ENCODE measurements around the gene TOMM70. TPM values are rescaled to one million over a fixed set of nuclear protein-coding genes. Genes with fewer than 3 reads are reported as not detected.
A peak's percentile ranks its signal among the peaks of the same experiment; 100 is the strongest.

Gene TOMM70
- total and polyA plus RNA-seq, 2 of the 13 experiments (the other 11 are each of a cell fraction or from before 2014, with no cell fraction given) = 27.0 to 77.2 TPM

DNA sequence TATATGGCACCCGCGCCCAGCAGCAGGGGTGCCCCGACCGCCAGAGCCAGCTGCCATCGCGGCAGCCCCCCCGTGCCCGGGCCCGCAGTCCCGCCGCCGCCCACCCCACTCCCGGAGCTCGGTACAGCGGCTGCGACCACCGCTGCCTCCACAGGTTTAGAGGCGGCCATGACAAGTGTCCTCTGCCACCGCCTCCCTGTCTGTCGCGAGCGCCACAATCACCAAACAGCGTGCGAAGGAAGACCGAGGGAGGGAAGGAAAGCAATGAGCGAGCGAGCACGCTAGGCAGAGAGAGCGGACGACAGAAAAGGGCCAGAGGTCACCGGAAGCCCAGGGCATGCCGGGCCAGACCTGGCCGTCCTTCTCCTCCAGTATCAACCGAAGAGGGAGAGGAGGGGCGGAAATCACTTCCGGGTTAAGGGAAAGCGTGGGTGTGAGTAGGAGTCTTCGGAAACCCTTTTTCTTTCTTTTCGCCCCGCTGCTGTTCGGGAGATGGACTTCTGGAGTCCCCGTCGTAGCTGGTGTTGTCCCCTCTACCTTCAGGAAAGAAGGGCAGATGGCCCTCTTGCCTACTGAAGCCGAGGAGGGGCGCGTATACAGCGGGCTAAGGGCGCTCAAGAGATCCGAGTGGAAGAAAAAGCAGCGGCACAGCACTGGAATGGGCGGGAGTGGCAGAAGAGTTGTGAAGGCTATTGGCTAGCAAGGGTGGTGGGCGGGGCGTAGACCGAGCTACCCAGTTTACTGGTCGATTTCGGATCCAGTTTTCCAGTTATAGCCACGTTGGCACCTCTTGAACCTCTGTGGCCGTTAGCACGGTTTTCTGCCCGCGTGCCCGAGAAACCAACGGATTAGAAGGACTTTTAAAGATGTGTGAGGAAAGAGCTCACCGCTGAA is at the start of gene TOMM70, which contains the start of gene LNP1 (continued):
- TF ChIP-seq RBFOX2 (IDR thresholded peaks at IDR 0.05; ENCODE audit: low read depth, low read length) = peak; percentile 74
- TF ChIP-seq, protein P1, sequence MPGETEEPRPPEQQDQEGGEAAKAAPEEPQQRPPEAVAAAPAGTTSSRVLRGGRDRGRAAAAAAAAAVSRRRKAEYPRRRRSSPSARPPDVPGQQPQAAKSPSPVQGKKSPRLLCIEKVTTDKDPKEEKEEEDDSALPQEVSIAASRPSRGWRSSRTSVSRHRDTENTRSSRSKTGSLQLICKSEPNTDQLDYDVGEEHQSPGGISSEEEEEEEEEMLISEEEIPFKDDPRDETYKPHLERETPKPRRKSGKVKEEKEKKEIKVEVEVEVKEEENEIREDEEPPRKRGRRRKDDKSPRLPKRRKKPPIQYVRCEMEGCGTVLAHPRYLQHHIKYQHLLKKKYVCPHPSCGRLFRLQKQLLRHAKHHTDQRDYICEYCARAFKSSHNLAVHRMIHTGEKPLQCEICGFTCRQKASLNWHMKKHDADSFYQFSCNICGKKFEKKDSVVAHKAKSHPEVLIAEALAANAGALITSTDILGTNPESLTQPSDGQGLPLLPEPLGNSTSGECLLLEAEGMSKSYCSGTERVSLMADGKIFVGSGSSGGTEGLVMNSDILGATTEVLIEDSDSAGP (CRISPR knock-in tag; IDR thresholded peaks at IDR 0.05; ENCODE audit: borderline replicate concordance) = peak; percentile 83; the same call in 1 of the 2 replicates
- TF ChIP-seq ZNF569 (CRISPR knock-in tag; IDR thresholded peaks at IDR 0.05; ENCODE audit: borderline replicate concordance) = no peak
- TF ChIP-seq ZNF550 (CRISPR knock-in tag; IDR thresholded peaks at IDR 0.05; ENCODE audit: borderline replicate concordance) = no peak
- TF ChIP-seq THAP8 (CRISPR knock-in tag; IDR thresholded peaks at IDR 0.05; ENCODE audit: borderline replicate concordance) = peak; percentile 39; the same call in 1 of the 2 replicates
- TF ChIP-seq, protein P2, sequence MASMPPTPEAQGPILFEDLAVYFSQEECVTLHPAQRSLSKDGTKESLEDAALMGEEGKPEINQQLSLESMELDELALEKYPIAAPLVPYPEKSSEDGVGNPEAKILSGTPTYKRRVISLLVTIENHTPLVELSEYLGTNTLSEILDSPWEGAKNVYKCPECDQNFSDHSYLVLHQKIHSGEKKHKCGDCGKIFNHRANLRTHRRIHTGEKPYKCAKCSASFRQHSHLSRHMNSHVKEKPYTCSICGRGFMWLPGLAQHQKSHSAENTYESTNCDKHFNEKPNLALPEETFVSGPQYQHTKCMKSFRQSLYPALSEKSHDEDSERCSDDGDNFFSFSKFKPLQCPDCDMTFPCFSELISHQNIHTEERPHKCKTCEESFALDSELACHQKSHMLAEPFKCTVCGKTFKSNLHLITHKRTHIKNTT (CRISPR knock-in tag; IDR thresholded peaks at IDR 0.05) = no peak
- peak; percentile 44; the same call in 1 of the 2 replicates for TF ChIP-seq ZNF329 (CRISPR knock-in tag; IDR thresholded peaks at IDR 0.05; ENCODE audit: low read depth)
- peak; percentile 87 for TF ChIP-seq ELF1 (CRISPR knock-in tag; IDR thresholded peaks at IDR 0.05)
- TF ChIP-seq AGO2 (optimal IDR thresholded peaks at IDR 0.05; ENCODE audit: low read depth, low read length) = peak; percentile 88
- TF ChIP-seq ZNF777 (CRISPR knock-in tag; IDR thresholded peaks at IDR 0.05) = peak; percentile 60; the same call in 1 of the 2 replicates
- peak; percentile 81 for TF ChIP-seq CREM (IDR thresholded peaks at IDR 0.05)
- no peak for TF ChIP-seq CREM (CRISPR knock-in tag; IDR thresholded peaks at IDR 0.05)
- peak; percentile 64; the same call in 1 of the 2 replicates for TF ChIP-seq TSC22D2 (CRISPR knock-in tag; IDR thresholded peaks at IDR 0.05; ENCODE audit: borderline replicate concordance)
- no peak for TF ChIP-seq ARHGAP35 (CRISPR knock-in tag; IDR thresholded peaks at IDR 0.05; ENCODE audit: borderline replicate concordance)
- TF ChIP-seq TEAD2 (CRISPR knock-in tag; IDR thresholded peaks at IDR 0.05) = no peak
- TF ChIP-seq, protein P3, sequence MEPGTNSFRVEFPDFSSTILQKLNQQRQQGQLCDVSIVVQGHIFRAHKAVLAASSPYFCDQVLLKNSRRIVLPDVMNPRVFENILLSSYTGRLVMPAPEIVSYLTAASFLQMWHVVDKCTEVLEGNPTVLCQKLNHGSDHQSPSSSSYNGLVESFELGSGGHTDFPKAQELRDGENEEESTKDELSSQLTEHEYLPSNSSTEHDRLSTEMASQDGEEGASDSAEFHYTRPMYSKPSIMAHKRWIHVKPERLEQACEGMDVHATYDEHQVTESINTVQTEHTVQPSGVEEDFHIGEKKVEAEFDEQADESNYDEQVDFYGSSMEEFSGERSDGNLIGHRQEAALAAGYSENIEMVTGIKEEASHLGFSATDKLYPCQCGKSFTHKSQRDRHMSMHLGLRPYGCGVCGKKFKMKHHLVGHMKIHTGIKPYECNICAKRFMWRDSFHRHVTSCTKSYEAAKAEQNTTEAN (CRISPR knock-in tag; conservative IDR thresholded peaks at IDR 0.05) = peak; percentile 63
- TF ChIP-seq SCMH1 (CRISPR knock-in tag; IDR thresholded peaks at IDR 0.05; ENCODE audit: borderline replicate concordance) = no peak
- peak; percentile 52; the same call in 1 of the 2 replicates for TF ChIP-seq HCFC1 (IDR thresholded peaks at IDR 0.05; ENCODE audit: low read depth, low read length)
- no peak for TF ChIP-seq ZBTB49 (CRISPR knock-in tag; IDR thresholded peaks at IDR 0.05; ENCODE audit: borderline replicate concordance)
- no peak; the same call in 1 of the 2 replicates for TF ChIP-seq GATAD2A (CRISPR knock-in tag; IDR thresholded peaks at IDR 0.05)
- no peak for TF ChIP-seq ZNF333 (CRISPR knock-in tag; IDR thresholded peaks at IDR 0.05; ENCODE audit: borderline replicate concordance)
- no peak for TF ChIP-seq KLF11 (CRISPR knock-in tag; IDR thresholded peaks at IDR 0.05)
- peak; percentile 54 for TF ChIP-seq MEIS2 (CRISPR knock-in tag; IDR thresholded peaks at IDR 0.05)
